HL-60/S4 (cell line): ENCODE measurements around the gene TVP23A.

Experiments
- in situ Hi-C: fragments of 300-500 bp; cut with MboI; formaldehyde crosslinking; loops from 2 replicates; pipeline ENCODE4 v1.14.3; 2022; ENCODE audit warnings: low sequenced_read_pairs

Gene TVP23A

GRCh38 chr16:10752843-10753523 is 65.6 kb downstream of the TVP23A start:
- in situ Hi-C loops: no loop called here

- in situ Hi-C loops: no loop called here
Observed at GRCh38 chr16:10751291-10751697, 67.3 kb downstream of the TVP23A start.

DNA sequence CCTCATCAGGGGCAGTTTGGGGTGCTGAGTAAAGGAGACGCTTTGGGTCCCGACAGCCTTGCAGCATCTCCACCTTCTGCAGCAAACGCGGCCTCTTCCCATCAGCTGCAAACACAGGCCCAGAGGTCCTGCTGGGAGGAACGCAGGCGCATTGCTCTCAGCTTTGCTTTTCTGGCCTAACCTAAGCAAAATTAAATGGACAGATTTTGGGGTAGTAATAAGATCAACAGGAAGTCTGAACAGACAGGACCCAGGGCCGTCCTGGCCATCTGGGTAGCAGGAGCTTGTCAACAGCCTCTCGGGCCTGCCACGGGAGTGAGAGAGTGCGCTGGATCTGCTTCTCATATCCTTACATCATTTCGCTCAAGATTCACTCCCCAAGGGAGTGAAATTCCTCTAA is 67.8 kb downstream of the TVP23A start:
- in situ Hi-C loops: no loop called here

- in situ Hi-C loops: loop anchor here (10.0 to 25.0 kb wide), 2 partner anchors 169 to 484 kb away; no protein-coding TSS in a partner anchor
Observed at GRCh38 chr16:10745841-10746240, 72.8 kb downstream of the TVP23A start.

DNA sequence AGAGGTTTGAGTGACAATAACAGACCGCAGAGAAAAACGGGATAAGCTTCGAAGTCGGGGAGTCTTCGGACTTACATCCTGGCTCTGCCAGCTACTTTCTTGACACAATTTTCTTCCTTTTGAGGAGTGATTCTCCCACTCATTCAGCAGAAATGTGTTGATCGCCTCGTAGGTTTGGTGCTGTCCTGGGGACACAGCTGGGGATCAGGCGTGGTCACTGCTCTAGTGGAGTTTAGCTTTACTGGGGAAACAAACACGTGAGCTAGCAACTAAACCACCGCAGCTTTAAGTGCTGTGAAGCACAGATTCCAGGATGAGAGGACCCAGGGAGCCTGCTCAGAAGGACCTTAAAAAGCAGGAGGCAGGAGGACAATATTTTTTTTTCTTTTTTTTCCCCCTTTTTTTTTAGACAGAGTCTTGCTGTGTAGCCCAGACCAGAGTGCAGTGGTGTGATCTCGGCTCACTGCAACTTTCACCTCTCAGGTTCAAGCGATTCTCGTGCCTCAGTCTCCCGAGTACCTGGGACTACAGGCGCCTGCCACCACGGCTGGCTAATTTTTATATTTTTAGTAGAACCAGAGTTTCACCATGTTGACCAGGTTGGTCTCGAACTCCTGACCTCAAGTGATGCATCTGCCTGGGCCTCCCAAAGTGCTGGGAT is 74.1 kb downstream of the TVP23A start:
- in situ Hi-C loops: loop anchor here (10.0 to 25.0 kb wide), 2 partner anchors 170 to 482 kb away; no protein-coding TSS in a partner anchor

DNA sequence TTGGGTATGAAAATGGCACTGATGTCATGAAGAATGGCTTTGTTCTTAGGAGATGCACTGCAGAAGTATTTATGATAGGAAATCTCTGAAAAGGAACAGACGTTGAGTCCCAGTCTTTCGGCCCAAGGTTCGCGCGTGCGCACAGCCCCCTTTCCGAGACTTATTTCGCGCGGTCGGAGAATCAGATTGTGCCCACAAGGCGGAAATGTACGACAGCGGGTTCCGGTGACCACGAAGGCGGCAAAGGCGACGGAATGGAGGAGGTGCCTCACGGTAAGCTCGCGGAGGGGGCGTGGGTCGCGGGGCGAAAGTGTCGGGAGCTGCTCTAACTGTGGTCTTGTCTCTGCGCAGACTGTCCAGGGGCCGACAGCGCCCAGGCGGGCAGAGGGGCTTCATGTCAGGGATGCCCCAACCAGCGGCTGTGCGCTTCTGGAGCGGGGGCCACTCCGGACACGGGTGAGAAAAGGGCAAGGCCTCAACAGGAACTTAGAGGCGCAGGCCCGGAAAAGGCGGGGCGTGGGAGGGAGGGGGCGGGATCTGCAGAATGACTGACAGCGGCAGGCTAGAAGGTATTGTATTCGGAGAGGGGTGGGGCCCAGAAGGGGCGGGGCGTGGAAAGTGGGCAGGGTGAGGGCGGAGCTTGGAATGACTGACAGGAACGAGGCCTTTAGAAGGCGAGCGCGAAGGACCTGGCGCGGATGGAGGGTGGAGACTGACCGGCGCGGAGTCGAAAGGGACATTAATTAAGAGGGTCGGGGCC is 74.8 kb downstream of the TVP23A start, which contains the start of gene NUBP1:
Gene NUBP1 (plus strand): TSS at position 233 of the 760 bp plus-strand sequence. CDS start 22 bp downstream, at position 255.
- in situ Hi-C loops: loop anchor here (10.0 to 25.0 kb wide), 2 partner anchors 171 to 481 kb away; no protein-coding TSS in a partner anchor

GRCh38 chr16:10743227-10743609 is 75.4 kb downstream of the TVP23A start:
- in situ Hi-C loops: loop anchor here (10.0 to 25.0 kb wide), 2 partner anchors 172 to 481 kb away; no protein-coding TSS in a partner anchor

GRCh38 chr16:10741844-10742243 is 76.8 kb downstream of the TVP23A start:
- in situ Hi-C loops: loop anchor here (10.0 to 25.0 kb wide), 2 partner anchors 173 to 480 kb away; no protein-coding TSS in a partner anchor

GRCh38 chr16:10741249-10741648 is 77.3 kb downstream of the TVP23A start:
- in situ Hi-C loops: loop anchor here (10.0 to 25.0 kb wide), 2 partner anchors 174 to 479 kb away; no protein-coding TSS in a partner anchor

DNA sequence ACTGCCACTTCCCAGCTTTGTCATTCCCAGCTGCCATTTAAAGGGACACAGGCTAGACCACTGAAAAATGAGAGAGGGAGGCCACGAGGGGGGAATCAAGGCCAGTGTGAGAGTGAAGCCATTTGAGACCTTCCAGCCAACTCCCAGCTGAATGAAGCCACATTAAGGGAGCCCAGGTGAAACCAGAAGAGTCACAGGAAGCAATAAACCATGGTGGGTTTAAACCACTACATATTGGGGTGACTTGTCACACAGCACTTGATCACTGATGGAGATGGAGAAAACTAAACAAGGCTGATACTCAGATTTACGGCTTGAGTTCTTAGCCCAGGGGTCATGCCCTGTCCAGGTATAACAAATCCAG is 77.8 kb downstream of the TVP23A start:
- in situ Hi-C loops: loop anchor here (10.0 to 25.0 kb wide), 2 partner anchors 174 to 479 kb away; no protein-coding TSS in a partner anchor

- in situ Hi-C loops: loop anchor here (10.0 to 25.0 kb wide), 2 partner anchors 175 to 478 kb away; no protein-coding TSS in a partner anchor
Observed at GRCh38 chr16:10740000-10740844, 78.4 kb downstream of the TVP23A start.

- in situ Hi-C loops: loop anchor here (25.0 kb wide), 1 partner anchor 476 kb away; no protein-coding TSS in a partner anchor
Observed at GRCh38 chr16:10738231-10739077, 80.1 kb downstream of the TVP23A start.

DNA sequence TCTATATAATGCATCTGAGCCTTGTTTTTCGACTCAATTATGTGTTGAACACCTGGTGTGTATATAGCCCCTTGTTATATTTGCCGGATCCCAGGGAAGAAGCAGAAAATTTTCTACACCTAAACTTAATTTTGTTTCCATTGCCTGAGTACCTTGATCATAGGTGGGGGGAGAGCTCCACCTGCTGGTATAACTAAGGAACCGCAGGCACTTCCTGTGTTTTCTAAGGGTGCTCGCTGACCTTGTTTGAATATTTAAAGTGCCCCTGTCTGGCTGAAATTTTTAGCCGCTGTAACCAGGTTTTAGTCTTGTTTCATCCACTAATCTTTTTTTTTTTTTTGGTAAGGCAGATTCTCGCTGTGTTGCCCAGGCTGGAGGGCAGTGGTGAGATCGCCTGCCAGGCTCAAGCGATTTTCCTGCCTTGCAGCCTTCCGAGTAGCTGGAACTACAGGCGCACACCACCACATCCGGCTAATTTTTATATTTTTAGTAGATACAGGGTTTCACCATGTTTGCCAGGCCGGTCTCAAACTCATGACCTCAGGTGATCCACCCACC is 81.4 kb downstream of the TVP23A start:
- in situ Hi-C loops: loop anchor here (25.0 kb wide), 1 partner anchor 475 kb away; no protein-coding TSS in a partner anchor

GRCh38 chr16:10731790-10732189 is 86.8 kb downstream of the TVP23A start:
- in situ Hi-C loops: loop anchor here (5.0 to 25.0 kb wide), 2 partner anchors 204 to 469 kb away; no protein-coding TSS in a partner anchor

- in situ Hi-C loops: loop anchor here (5.0 to 25.0 kb wide), 2 partner anchors 202 to 467 kb away; no protein-coding TSS in a partner anchor
Observed at GRCh38 chr16:10729104-10730048, 89.2 kb downstream of the TVP23A start.

GRCh38 chr16:10728003-10728887 is 90.3 kb downstream of the TVP23A start:
- in situ Hi-C loops: loop anchor here (25.0 kb wide), 1 partner anchor 466 kb away; no protein-coding TSS in a partner anchor
